HG03571 (cell line): ENCODE measurements around the gene PEAK1.

ENCODE experiments used
- ATAC-seq: cut with Tn5 transposase; IDR thresholded peaks from one replicate; pipeline ENCODE4 v1.9.1; 2021; ENCODE audit not compliant: unreplicated experiment

The PEAK1 gene

DNA sequence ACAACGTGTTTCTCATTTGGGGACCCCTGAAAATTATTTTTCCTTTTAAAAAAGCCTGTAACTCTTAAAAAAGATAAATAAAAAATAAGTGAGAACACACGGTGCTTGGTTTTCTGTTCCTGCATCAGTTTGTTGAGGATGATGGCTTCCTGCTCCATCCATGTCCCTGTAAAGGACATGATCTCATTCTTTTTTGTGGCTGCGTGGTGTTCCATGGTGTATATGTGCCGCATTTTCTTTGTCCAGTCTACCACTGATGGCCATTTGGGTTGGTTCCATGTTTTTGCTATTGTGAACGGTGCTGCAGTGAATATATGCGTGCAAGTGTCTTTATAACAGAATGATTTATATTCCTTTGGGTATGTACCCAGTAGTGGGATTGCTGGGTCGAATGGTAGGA, 351.3 kb downstream of the PEAK1 start:
- ATAC-seq: no peak

DNA sequence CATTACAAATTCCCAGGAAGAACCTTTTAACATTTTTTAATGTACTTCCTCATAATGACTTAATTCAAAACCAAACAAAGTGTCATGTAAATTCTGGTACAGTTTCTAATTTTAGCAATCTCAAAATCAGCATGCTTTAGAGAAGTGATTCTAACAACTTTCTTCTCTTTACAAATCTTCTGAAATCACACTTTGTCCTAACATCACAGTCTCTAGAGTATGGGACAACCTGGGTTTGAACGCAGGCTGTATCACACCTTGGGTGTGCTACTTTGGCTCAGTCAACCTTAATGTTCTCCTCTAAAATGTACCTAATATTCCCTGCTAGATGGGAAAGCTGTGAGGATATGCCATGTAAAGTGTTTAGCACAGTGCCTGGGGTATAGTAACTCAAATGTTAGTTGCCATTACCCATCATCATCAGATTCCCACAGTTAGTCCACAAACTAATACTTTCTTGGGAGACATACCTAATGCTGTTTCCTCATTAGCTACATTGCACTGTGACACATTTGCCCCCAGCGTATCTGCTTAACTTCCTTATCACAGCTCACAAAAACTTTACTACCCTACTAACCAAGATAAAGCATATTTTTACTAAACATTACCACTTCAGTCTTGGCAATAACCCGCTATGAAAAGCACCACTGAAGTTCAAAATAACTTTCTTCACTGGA, 352.1 kb downstream of the PEAK1 start:
- ATAC-seq: no peak

DNA sequence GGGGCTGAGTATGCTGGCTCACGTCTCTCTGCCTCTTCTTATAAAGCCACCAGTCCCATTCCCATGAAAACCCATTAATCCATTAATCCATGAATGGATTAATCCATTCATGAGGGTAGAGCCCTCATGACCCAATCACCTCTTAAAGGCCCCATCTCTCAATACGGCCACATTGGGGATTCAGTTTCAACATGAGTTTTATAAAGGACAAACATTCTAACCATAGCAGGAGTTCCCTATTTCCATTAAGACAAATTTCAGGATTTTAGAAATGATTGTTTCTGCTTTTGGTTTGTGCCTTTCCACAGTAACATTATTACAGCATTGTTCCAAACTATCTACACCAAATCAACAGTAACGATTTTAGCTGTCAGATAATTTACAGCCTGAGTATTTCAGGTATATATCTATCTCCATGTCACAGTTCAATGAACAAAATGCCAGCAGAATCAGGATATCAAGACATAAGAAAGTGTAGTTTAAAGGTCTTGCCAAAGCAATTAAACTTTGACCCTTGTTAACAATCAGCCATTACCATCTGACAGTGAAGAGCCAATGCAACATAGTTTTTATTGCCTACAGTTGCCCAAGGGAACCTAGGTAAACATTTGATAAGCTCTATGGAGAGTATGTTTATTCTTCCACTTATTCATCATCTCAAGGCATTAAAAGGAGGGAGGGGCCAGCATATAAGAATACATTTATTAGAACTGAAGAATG, 352.8 kb downstream of the PEAK1 start:
- ATAC-seq: no peak

DNA sequence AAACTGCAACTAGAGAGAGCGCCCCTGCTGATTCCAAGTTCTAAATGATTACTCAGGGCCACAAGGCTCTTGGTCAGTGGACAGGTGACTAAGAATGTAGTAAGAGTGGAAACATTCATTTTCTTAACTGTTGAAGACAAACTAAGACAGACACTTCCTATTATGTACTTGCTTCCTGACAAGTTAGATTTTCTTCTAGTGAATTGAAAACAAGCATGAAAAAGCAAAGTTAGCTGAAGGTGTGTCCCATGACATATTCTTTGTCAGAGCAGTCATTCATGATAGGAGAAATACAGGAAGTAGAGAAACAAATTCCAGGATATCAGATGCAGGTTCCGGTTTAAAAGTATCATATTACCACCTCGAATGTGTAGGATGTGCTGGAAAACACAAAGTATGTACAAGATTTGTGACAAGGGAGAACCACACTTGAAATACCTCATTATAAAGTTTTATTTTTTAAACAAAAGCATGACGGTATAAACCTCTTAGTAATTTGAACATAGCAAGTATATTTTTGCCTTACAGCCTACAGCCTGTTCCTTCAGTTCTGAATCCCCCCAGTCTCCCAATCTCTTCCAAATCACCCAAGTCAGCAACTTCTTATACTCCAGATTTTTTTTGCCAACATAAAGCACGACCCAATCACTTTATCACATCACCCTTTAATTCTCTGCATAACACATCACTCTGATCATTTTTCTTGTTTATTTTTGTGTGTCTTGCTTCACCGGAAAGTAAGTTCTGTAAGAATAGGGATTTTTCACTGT, 355.2 kb downstream of the PEAK1 start:
- ATAC-seq: no peak

DNA sequence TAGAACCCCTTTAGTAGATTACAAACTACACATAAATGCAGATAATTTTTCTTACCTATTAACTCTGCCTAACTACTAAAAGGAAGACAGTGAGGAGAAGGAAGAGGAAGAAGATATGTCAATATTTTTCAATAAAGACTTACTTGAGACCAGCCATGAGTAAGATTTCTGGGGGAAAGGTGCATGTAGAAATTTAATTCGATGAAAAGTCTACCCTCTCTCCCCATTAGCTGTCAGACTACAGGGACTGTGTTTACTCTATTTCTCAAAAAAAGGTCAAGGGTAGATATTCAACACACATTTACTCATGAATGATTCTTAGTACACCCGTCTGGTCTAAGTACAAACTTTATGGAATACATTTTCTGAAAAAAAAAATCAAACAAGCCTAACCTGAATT, 355.8 kb downstream of the PEAK1 start:
- ATAC-seq: no peak

DNA sequence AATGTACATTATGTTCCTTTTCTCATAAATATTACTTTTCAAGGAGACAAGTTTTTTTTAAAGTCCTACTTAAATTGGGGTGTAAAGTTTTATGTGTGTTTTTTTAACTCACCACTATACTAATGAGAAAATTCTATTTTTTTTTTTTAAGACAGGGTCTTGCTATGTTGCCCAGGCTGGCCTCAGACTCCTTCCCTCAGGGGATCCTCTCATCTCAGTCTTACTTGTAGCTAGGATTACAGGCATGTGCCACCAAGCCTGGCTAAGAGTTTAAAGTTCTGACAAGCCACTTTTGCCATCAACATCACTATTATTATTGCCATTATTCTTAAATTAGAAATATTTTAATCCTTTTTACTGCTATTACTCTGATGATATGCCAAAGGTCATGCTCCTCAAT, 356.7 kb downstream of the PEAK1 start:
- ATAC-seq: no peak

DNA sequence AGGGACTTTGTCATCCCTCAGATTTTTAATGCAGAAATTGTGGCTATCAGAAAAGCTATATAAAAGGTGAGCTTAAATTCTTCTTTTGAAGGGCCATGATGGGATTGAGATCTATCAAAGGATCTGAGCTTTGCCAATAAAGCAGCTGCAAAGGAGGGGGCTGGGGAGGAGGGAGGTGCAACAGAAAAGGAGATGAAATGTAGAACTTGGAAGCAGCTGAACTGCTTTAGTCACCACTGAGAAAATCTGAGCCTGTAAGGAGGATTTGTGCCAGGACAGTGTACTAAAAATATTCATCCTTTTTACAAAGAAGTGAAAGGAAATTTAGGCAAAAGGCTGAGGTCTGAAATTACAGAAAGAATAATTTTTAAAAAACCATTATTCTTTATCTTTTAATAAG, 359.4 kb downstream of the PEAK1 start:
- ATAC-seq: no peak

DNA sequence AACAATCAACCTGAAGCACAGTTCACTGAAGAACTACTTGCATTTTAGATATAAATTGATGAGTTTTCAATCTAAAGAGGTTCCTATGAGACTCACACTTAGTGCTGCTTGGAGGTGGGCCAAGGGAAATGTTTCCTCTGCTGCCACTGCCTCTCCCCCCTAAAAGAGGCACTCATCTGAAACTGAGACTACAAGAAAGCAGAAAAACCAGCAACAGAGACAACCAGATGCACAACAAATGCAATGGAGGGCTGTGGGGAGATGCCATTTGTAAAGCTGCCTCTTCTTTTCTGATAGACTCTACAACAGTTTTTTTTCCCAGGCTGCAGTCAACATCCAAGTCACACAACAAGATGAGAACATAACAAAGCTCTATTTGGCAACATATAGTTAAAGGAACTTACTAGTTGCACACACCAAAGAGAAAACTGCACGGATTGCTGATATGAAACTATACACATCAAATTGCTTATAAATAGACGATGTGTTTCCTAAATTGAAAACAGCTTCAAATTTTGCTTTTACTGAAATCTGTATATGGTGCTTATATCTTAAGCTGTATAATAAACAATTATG, 360.0 kb downstream of the PEAK1 start:
- ATAC-seq: no peak

DNA sequence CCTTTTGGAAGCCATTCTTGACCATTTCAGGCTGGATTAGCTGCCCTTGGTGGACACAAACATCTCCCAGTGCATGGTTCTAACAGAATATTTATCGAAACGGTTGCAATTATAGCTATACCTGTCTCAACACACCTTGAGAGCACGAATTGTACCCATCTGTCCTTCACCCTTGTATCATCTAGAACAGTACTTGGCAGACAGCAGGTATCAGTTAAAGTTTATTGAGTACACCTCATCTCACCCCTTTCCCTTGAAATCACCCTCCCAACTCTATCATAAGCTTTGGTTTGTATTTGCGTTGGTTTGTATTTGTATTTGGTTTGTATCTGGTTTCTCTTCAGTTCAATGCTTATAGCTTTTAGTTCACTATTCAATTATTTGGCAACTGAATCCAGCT, 361.4 kb downstream of the PEAK1 start:
- no peak for ATAC-seq

DNA sequence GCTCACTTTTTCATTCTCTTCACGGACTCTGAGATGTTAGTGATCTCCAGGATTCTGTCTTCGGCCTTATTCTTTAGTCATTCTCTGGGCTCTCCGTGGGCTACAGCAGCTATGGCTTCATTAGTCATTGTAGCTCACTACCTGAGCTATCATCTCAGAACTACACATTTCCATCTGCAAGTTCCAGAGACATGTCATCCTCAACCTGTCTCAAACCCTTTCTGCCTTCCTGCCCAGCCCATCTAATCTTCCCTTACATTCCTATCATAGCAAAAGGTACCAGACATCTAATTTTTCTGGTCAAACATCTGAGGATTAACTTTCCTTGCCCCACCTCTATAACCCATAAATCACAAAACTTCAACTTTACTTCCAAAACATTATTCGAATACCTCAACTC, 362.2 kb downstream of the PEAK1 start:
- no peak for ATAC-seq

DNA sequence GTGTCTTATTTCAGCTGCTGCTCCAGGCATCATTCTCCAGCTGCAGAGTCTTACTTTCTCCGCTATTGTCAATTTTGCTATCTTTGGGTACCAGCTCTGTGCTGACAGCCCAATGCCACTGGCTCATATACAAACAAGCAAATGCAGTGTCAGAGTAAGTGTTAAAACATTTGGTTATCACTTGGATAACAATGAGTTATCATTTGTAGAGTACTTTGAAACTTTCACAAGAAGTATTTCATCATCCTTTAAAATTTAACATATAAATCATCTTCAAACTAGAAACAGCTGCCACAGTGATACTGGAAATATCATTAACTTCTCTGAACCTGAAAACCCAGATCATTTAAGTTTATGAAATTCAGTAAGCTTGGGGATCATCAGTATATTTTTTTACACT, 362.8 kb downstream of the PEAK1 start:
- ATAC-seq: no peak

DNA sequence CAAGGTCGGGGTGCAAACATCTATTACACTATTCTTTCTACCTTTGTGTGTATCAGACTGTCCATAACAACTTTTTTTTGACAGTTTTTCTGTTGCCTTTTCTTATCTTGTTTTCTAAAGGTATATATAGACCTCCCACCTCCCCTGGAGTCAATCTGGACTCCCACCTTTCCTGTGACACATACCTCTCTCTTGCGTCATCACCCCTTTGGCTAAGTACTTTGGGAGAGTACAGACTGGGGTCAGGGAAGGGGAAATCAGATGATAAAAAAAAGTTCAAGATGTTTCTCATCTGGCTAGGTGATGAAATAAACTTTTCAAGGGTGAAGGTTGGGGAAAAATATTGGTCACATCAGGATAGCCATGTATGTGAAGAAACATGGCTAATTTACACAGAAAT, 366.2 kb downstream of the PEAK1 start:
- ATAC-seq: no peak

DNA sequence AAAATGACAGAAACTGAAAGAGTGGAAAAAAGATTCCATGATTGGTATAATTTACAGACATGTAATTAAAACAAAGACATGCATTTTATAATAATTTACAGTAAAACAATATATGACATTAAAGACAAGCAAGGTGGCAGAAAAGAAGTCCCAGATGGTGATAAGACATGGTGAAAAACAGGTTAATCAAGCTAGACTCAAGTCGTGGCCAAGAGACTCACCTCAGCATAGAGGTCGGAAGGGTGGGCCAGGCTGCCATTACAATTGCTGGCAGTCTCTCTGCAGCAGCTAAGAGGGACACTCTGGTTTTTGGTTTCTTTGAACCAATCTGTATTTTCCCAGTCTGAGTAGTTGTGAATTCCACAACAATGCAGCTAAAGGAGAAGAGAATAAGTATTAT, 367.3 kb downstream of the PEAK1 start:
- ATAC-seq: no peak
